ENCODE results near the gene ZIC4. TPM values are rescaled to one million over a fixed set of nuclear protein-coding genes. Genes with fewer than 3 reads are reported as not detected.

ZIC4 gene
- total and polyA plus RNA-seq, 11 donors, result not detected

DNA sequence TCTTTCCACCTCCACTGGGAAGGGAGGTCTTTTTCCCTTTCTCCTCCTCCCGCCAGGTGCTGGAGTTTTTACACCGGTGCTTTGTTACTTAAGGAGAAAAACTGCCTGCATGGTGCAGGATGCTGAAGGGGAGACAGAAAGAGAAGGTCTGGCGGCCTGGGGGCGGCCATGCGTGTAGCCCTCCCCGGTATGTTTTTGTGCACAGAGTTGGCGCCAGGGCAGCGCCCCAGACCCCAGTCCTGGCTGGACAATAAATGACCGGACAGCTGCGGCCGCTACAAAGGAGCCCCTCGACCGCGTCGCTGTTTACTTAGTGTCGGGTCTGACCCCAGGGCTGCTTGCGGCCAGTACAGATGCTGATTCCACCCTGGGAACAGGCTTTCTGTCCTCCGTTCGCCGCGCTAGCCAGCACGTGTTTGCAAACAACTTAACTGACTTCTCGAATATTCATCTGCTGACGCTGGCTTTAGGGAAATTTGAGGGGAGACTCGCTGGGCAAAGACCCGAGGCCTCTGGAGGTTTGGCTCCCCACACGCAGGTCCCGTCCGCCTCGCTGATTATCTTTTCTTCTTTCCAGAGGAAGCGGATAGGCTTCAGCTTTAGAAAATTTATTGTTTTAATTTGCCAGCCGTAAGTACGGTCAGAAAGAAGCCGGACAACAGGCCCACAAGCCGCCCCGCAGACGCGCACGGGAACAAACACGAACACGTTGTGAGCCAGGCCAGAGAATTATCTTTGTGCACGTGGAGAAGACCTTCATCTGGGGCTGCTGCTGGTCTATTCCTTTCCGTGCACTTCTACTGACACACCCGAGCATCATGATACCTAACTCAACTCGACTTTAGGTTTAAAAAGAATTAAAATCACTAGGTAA, 46.9 kb downstream of the ZIC4 start:
- no peak for DNase-seq
- Histone ChIP-seq H3K27me3 (peaks cover 46 to 99% (median 78%) of the 10 kb centered on the region in 9 donors), H3K27ac (no peak overlapping the region), H3K9me3 (no peaks in the 10 kb centered on the region), H3K4me3 (no peak overlapping the region), H3K4me1 (peaks cover 0 to 4% (median 0%) of the 10 kb centered on the region in 12 donors), H3K36me3 (no peaks in the 10 kb centered on the region)
- 5 to 10% (median 6%) methylated on average over 32 to 45 of the region's 45 CpGs for WGBS, 4 donors
- no peak for ATAC-seq
- intact Hi-C loops (cut with DNase I), result loop anchor here in 1 of 10 donors (10.0 kb wide), 1 partner anchor 55 kb away; no protein-coding TSS in a partner anchor
- no peak for TF ChIP-seq POLR2A (IDR thresholded peaks at IDR 0.05)
- TF ChIP-seq, protein P1, sequence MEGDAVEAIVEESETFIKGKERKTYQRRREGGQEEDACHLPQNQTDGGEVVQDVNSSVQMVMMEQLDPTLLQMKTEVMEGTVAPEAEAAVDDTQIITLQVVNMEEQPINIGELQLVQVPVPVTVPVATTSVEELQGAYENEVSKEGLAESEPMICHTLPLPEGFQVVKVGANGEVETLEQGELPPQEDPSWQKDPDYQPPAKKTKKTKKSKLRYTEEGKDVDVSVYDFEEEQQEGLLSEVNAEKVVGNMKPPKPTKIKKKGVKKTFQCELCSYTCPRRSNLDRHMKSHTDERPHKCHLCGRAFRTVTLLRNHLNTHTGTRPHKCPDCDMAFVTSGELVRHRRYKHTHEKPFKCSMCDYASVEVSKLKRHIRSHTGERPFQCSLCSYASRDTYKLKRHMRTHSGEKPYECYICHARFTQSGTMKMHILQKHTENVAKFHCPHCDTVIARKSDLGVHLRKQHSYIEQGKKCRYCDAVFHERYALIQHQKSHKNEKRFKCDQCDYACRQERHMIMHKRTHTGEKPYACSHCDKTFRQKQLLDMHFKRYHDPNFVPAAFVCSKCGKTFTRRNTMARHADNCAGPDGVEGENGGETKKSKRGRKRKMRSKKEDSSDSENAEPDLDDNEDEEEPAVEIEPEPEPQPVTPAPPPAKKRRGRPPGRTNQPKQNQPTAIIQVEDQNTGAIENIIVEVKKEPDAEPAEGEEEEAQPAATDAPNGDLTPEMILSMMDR (IDR thresholded peaks at IDR 0.05), result no peak

DNA sequence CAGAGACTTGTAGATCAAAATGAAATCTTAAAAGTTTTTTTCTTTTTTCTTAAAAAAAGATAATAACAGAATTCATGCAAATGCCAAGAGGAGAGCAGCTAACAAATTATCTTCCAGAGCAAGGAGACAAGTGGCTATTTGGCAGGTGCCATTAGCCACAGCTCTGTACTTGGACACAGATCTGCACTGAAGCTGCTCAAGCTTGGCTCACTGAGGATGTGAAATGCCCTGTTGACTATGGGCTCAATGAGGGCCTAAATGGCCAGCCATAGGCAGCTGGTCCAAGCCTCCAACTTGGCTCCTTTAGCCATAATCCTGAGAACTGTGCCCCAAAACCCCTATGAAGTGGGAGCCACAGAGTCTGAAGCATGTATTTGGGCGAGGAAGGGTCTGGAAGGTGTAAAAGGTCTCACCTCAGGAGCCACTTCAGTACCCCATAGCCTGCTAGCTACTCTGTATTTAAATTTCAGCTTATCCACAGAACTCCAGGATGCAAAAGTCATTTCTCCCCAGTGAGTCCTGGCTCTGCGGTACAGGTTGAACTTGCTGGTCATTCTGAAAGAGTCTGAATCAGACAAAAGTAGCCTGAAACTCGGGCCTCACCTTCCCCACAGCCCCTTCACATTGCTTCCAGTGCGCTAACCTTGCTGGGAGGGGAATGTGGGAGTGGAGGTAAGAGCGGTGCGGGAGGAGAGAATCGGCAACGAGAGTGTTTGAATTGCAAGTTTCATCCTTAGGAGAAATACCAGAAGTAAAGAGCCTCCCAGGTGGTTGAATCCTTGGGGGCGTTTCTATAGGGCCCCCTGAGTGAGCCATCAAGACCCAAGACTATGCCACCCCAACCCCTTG, 48.0 kb downstream of the ZIC4 start:
- ATAC-seq, result no peak
- Histone ChIP-seq H3K36me3 (no peaks in the 10 kb centered on the region), H3K27me3 (peaks cover 49 to 100% (median 84%) of the 10 kb centered on the region in 9 donors), H3K27ac (no peak overlapping the region), H3K9me3 (no peaks in the 10 kb centered on the region), H3K4me3 (no peak overlapping the region), H3K4me1 (peaks cover 0 to 4% (median 0%) of the 10 kb centered on the region in 12 donors)
- DNase-seq, result no peak
- no peak for TF ChIP-seq POLR2A (IDR thresholded peaks at IDR 0.05)
- TF ChIP-seq, protein P1 (IDR thresholded peaks at IDR 0.05), result no peak
- intact Hi-C loops (cut with DNase I), result no loop called here
- 3 to 6% (median 4%) methylated on average over 9 of the region's 9 CpGs for WGBS, 4 donors

DNA sequence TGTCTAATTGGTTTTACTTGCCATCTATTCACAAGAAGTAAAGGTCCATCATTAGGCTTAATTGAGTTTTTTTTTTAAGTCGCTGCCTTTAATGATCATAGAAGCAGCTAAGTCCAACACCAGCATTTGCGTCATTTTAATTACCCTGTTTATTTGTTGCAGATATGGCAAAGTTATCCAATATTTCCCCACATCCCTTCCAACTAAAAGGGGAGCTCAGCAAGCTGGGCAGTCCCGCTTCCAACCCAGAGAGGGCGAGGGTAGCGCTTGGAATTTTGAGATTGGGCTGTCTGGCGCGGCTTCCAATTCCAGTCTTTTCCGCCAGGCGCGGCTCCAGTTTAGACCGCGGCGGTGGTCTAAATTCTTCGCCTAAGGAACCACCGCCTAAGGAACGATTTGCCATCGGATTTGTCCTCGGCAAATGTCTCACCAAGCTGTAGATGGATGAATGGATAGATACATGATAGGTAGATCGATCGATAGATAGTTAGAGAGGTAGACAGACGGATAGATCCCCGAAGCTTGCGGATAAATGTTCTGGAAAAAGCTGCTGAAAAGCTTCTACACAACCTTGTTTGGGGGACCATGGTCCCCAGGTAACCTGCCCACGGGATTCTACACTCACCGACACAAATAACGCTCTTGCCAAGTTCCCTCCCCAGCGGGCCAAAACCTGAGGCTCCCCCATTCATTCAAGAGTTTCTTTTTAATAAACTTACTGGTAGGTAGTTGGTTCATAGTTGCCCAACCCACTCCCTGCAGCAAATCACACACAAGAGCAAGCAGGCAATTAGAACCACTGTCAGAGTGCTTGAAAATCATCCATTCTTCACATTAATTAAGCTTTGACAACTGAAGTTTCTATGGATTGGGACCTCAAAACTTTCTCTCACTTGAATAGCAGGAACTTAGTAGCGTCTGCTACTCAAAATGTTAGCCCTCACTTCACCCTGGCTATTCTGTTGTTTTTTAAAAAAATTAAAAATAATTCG, 49.1 kb downstream of the ZIC4 start:
- peaks cover 49 to 100% (median 92%) of the 10 kb centered on the region in 9 donors for H3K27me3 ChIP-seq

More for the DNA sequence above, 49.1 kb downstream of the ZIC4 start:
- no peak for TF ChIP-seq POLR2A (IDR thresholded peaks at IDR 0.05)
- TF ChIP-seq, protein P1 (IDR thresholded peaks at IDR 0.05), result no peak
- H3K4me3 ChIP-seq, result no peak overlapping the region
- no peaks in the 10 kb centered on the region for H3K36me3 ChIP-seq
- no peak overlapping the region for H3K27ac ChIP-seq
- DNase-seq, result no peak
- no peak for ATAC-seq
- intact Hi-C loops (cut with DNase I), result no loop called here
- peaks cover 0 to 4% (median 0%) of the 10 kb centered on the region in 12 donors for H3K4me1 ChIP-seq
- WGBS, 4 donors, result 3 to 6% (median 5%) methylated on average over 28 to 29 of the region's 29 CpGs
- no peaks in the 10 kb centered on the region for H3K9me3 ChIP-seq

Data from heart left ventricle (tissue), 16 donors.